ENCODE results near the gene KCNQ1. TPM values are rescaled to one million over a fixed set of nuclear protein-coding genes. Genes with fewer than 3 reads are reported as not detected.

Gene KCNQ1
- total RNA-seq, 4 donors from 2014 or later, result 0.89 to 2.2 (median 1.3) TPM

DNA sequence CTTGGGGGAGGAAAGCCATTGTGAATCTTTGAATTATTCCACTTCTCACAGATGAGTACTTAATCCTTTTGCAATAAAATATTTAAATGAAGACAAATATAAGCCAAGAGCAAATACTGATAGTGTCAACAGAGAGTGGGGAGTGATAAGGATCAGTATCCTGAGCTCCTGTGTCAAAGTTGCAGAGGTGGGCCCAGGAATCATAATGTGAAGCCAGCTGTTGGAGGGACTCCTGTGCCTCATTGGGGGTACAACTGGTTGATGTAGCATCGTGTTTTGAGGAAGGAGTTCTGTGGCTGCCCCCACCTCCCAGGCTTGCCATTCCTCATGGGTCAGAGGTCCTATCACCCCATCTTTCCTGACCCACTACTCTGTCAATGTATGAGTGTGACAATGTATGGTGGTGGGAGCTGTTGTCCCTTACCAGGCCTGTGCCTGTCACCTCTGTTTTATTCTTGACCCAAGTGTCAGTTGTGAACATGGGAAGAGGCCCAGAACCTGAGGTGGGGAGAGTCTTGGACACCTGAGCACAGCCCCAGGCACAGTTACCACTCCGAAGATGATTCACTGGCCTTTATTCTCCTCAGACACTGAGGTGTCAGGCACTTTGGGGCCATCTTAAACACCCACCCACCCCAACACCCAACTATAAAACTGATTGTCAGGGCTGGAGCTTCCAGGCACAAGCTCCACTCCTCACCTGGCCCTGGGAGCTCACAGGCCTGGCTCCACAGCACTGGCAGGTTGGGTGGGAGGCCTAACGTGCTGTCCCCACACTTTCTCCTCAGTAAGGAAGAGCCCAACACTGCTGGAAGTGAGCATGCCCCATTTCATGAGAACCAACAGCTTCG lies 216.6 kb downstream of the KCNQ1 start:
- no peak overlapping the region for H3K4me3 ChIP-seq
- no peak for DNase-seq (ENCODE audit: low spot score in 2 of 2)
- H3K27ac ChIP-seq, result no peak overlapping the region
- H3K4me1 ChIP-seq, result no peaks in the 10 kb centered on the region
- WGBS, result 94% methylated on average over 3 of the region's 4 CpGs
- no peaks in the 10 kb centered on the region for H3K36me3 ChIP-seq
- H3K27me3 ChIP-seq, result no peaks in the 10 kb centered on the region
- TF ChIP-seq POLR2AphosphoS5 (IDR thresholded peaks at IDR 0.05) (no peak), EP300 (IDR thresholded peaks at IDR 0.05) (no peak)
- peaks cover 11% of the 10 kb centered on the region for H3K9me3 ChIP-seq

DNA sequence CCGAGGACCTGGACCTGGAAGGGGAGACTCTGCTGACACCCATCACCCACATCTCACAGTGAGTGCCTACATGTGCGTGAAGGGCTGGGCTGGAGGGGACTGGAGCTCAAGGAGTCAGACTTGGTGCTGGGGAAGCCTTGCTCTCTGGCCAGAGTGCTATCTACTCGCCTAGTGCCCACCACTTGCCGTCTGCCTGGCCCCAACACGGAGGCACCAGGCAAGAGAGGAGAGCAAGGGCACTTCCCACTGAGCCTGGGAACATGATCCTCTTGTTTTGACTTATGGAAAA lies 217.2 kb downstream of the KCNQ1 start:
- Histone ChIP-seq H3K4me3 (no peak overlapping the region), H3K27ac (no peak overlapping the region), H3K4me1 (no peaks in the 10 kb centered on the region), H3K9me3 (peaks cover 11% of the 10 kb centered on the region), H3K27me3 (no peaks in the 10 kb centered on the region), H3K36me3 (no peaks in the 10 kb centered on the region)
- WGBS, result 92% methylated on average over 4 of the region's 5 CpGs
- peak in 1 of 2 donors; percentile 42 for DNase-seq (ENCODE audit: low spot score in 2 of 2)
- TF ChIP-seq, protein P1, sequence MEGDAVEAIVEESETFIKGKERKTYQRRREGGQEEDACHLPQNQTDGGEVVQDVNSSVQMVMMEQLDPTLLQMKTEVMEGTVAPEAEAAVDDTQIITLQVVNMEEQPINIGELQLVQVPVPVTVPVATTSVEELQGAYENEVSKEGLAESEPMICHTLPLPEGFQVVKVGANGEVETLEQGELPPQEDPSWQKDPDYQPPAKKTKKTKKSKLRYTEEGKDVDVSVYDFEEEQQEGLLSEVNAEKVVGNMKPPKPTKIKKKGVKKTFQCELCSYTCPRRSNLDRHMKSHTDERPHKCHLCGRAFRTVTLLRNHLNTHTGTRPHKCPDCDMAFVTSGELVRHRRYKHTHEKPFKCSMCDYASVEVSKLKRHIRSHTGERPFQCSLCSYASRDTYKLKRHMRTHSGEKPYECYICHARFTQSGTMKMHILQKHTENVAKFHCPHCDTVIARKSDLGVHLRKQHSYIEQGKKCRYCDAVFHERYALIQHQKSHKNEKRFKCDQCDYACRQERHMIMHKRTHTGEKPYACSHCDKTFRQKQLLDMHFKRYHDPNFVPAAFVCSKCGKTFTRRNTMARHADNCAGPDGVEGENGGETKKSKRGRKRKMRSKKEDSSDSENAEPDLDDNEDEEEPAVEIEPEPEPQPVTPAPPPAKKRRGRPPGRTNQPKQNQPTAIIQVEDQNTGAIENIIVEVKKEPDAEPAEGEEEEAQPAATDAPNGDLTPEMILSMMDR (IDR thresholded peaks at IDR 0.05), result no peak
- TF ChIP-seq POLR2AphosphoS5 (IDR thresholded peaks at IDR 0.05), result no peak
- TF ChIP-seq POLR2A (IDR thresholded peaks at IDR 0.05), result no peak
- TF ChIP-seq EP300 (IDR thresholded peaks at IDR 0.05), result no peak

DNA sequence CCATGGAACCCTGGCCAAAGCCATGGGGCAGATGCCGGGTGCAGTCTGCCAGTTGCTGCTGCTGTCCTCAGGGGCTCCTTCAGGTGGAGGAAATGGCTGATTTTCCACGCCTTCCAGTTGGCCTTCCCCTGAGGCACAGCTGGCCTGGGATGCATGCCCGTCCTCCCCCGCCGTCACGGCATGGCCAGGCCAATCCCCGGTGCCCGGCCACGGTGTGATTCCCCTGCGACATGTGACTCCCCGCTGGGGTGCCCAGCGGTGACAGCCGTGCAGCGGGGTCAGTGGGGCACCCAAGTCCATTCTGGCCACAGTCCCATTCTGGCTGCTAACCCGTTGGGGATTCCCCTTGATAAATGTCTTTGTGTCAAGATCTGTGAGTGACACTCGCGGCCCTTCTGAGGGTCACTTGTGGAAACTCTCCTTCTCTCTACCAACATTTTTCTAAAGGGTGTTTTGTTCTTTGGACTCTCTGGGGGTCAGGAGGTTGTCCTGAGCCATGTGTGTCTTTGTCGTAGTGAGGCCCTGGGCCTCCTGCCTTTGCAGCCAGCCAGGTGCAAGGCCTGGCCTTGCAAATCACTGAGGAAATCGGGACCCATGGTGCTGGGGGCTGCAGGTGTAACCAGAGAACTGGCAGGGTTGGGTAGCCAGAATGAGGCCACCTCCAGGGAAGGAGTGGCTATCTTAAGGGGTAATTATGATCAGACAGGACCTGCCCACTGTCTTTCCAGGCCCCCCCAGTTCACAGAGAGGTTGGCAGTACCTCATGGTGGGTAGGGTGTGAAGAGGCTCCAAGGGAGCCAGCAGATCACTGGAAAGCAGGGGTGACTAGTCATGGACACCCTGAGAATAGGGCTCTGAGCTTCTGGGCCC lies 217.9 kb downstream of the KCNQ1 start:
- Histone ChIP-seq H3K36me3 (no peaks in the 10 kb centered on the region), H3K4me1 (no peaks in the 10 kb centered on the region), H3K27ac (no peak overlapping the region), H3K27me3 (no peaks in the 10 kb centered on the region), H3K4me3 (no peak overlapping the region), H3K9me3 (peaks cover 11% of the 10 kb centered on the region)
- DNase-seq (ENCODE audit: low spot score in 2 of 2), result peak in 1 of 2 donors; percentile 40
- WGBS, result 84% methylated on average over 8 of the region's 19 CpGs
- TF ChIP-seq POLR2A (IDR thresholded peaks at IDR 0.05) (no peak), POLR2AphosphoS5 (IDR thresholded peaks at IDR 0.05) (no peak), EP300 (IDR thresholded peaks at IDR 0.05) (no peak)
- TF ChIP-seq, protein P1 (IDR thresholded peaks at IDR 0.05), result no peak

DNA sequence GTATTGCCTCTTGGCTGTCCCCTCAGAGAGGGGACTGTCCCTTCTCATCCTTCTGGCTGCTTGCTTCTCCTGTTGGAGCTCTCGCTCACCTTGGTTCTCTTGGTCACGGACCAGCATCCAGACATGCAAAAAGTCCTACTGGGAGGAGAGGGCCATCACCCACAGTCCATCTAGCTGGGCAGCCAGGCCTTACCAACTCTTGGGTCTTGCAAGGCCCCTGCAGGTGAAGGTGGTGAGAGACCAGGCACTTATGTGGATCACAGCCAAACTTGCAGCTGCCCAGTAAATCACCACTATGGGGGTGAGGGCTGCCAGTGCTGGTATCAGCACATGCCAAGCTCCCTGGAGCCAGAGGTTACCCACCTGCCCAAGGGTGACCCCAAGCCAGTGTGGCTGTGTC lies 218.7 kb downstream of the KCNQ1 start:
- DNase-seq (ENCODE audit: low spot score in 2 of 2), result peak in 1 of 2 donors; percentile 46
- H3K27me3 ChIP-seq, result no peaks in the 10 kb centered on the region
- TF ChIP-seq POLR2AphosphoS5 (IDR thresholded peaks at IDR 0.05) (no peak), POLR2A (IDR thresholded peaks at IDR 0.05) (no peak), EP300 (IDR thresholded peaks at IDR 0.05) (no peak)
- TF ChIP-seq, protein P1 (IDR thresholded peaks at IDR 0.05), result no peak
- WGBS, result 92% methylated on average over 2 of the region's 2 CpGs
- H3K27ac ChIP-seq, result no peak overlapping the region
- no peak overlapping the region for H3K4me3 ChIP-seq
- no peaks in the 10 kb centered on the region for H3K36me3 ChIP-seq
- peaks cover 11% of the 10 kb centered on the region for H3K9me3 ChIP-seq
- no peaks in the 10 kb centered on the region for H3K4me1 ChIP-seq

DNA sequence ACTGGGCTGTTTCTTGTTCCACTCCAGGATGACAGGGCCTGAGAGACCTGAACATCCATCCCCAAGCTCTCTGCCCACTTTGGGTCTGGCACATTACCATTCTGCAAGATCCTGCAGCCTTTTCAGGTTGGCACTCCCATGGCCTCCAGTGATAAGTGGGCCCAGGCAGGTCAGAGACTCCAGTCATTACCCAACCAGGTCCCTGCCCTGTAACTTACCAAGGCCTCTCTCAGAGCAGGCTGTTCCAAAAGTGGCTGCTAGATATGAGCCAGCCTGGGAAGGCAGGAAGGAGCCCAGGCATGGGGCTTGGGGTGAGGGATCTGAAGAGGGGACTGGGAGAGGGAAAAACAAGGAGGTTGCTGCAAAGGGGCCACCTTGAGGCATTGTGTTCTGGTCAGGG lies 219.1 kb downstream of the KCNQ1 start:
- Histone ChIP-seq H3K4me1 (no peaks in the 10 kb centered on the region), H3K36me3 (no peaks in the 10 kb centered on the region), H3K4me3 (no peak overlapping the region), H3K9me3 (peaks cover 11% of the 10 kb centered on the region), H3K27me3 (no peaks in the 10 kb centered on the region), H3K27ac (no peak overlapping the region)
- TF ChIP-seq POLR2AphosphoS5 (IDR thresholded peaks at IDR 0.05) (no peak), POLR2A (IDR thresholded peaks at IDR 0.05) (no peak), EP300 (IDR thresholded peaks at IDR 0.05) (no peak)
- TF ChIP-seq, protein P1 (IDR thresholded peaks at IDR 0.05), result no peak
- DNase-seq (ENCODE audit: low spot score in 2 of 2), result peak in 1 of 2 donors; percentile 48
